ENCODE data around the gene SORCS3. TPM values are rescaled to one million over a fixed set of nuclear protein-coding genes. Genes with fewer than 3 reads are reported as not detected.

Gene SORCS3
- total and polyA plus RNA-seq, 9 of the 15 experiments (the other 6 are each of a cell fraction or from before 2014, with no cell fraction given) = not detected

- TF ChIP-seq, protein P1, sequence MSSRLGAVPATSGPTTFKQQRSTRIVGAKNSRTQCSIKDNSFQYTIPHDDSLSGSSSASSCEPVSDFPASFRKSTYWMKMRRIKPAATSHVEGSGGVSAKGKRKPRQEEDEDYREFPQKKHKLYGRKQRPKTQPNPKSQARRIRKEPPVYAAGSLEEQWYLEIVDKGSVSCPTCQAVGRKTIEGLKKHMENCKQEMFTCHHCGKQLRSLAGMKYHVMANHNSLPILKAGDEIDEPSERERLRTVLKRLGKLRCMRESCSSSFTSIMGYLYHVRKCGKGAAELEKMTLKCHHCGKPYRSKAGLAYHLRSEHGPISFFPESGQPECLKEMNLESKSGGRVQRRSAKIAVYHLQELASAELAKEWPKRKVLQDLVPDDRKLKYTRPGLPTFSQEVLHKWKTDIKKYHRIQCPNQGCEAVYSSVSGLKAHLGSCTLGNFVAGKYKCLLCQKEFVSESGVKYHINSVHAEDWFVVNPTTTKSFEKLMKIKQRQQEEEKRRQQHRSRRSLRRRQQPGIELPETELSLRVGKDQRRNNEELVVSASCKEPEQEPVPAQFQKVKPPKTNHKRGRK (tag; IDR thresholded peaks at IDR 0.05) = no peak
- TF ChIP-seq ZNF311 (CRISPR knock-in tag; IDR thresholded peaks at IDR 0.05) (no peak), ZNF431 (CRISPR knock-in tag; IDR thresholded peaks at IDR 0.05) (no peak), CBFB (CRISPR knock-in tag; IDR thresholded peaks at IDR 0.05) (no peak), SLC30A9 (CRISPR knock-in tag; IDR thresholded peaks at IDR 0.05) (no peak), E2F3 (CRISPR knock-in tag; IDR thresholded peaks at IDR 0.05) (no peak), ATF4 (CRISPR knock-in tag; IDR thresholded peaks at IDR 0.05) (no peak), ZNF316 (IDR thresholded peaks at IDR 0.05) (no peak), PTRF (tag; IDR thresholded peaks at IDR 0.05) (no peak), SETDB1 (IDR thresholded peaks at IDR 0.05; ENCODE audit: low read length) (no peak), ZNF197 (CRISPR knock-in tag; IDR thresholded peaks at IDR 0.05; ENCODE audit: low read depth) (no peak), PHTF2 (CRISPR knock-in tag; IDR thresholded peaks at IDR 0.05) (no peak), TAF15 (IDR thresholded peaks at IDR 0.05; ENCODE audit: low read depth, low read length) (no peak), ZNF445 (CRISPR knock-in tag; IDR thresholded peaks at IDR 0.05; ENCODE audit: low read depth) (no peak), PTBP1 (IDR thresholded peaks at IDR 0.05; ENCODE audit: low read depth, low read length) (no peak), SRSF3 (IDR thresholded peaks at IDR 0.05; ENCODE audit: insufficient read depth, low read length) (no peak), TCF3 (CRISPR knock-in tag; IDR thresholded peaks at IDR 0.05) (no peak), HDAC3 (IDR thresholded peaks at IDR 0.05; ENCODE audit: borderline replicate concordance, partially characterized antibody) (no peak), BRD4 (IDR thresholded peaks at IDR 0.05) (no peak), MIER1 (IDR thresholded peaks at IDR 0.05; ENCODE audit: low read depth) (peak; percentile 75; the same call in 1 of the 2 replicates), ZNF263 (CRISPR knock-in tag; IDR thresholded peaks at IDR 0.05; ENCODE audit: borderline replicate concordance) (no peak)
- TF ChIP-seq, protein P2, sequence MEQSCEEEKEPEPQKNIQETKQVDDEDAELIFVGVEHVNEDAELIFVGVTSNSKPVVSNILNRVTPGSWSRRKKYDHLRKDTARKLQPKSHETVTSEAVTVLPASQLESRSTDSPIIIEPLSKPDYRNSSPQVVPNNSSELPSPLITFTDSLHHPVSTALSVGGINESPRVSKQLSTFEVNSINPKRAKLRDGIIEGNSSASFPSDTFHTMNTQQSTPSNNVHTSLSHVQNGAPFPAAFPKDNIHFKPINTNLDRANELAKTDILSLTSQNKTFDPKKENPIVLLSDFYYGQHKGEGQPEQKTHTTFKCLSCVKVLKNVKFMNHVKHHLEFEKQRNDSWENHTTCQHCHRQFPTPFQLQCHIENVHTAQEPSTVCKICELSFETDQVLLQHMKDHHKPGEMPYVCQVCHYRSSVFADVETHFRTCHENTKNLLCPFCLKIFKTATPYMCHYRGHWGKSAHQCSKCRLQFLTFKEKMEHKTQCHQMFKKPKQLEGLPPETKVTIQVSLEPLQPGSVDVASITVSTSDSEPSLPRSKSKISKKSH (CRISPR knock-in tag; IDR thresholded peaks at IDR 0.05) = no peak
- TF ChIP-seq, protein P3, sequence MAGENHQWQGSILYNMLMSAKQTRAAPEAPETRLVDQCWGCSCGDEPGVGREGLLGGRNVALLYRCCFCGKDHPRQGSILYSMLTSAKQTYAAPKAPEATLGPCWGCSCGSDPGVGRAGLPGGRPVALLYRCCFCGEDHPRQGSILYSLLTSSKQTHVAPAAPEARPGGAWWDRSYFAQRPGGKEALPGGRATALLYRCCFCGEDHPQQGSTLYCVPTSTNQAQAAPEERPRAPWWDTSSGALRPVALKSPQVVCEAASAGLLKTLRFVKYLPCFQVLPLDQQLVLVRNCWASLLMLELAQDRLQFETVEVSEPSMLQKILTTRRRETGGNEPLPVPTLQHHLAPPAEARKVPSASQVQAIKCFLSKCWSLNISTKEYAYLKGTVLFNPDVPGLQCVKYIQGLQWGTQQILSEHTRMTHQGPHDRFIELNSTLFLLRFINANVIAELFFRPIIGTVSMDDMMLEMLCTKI (IDR thresholded peaks at IDR 0.05; ENCODE audit: partially characterized antibody) = no peak
- TF ChIP-seq, protein P4, sequence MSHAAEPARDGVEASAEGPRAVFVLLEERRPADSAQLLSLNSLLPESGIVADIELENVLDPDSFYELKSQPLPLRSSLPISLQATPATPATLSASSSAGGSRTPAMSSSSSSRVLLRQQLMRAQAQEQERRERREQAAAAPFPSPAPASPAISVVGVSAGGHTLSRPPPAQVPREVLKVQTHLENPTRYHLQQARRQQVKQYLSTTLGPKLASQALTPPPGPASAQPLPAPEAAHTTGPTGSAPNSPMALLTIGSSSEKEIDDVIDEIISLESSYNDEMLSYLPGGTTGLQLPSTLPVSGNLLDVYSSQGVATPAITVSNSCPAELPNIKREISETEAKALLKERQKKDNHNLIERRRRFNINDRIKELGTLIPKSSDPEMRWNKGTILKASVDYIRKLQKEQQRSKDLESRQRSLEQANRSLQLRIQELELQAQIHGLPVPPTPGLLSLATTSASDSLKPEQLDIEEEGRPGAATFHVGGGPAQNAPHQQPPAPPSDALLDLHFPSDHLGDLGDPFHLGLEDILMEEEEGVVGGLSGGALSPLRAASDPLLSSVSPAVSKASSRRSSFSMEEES (CRISPR knock-in tag; IDR thresholded peaks at IDR 0.05) = no peak
Observed at GRCh38 chr10:104824380-104825006, 183.4 kb downstream of the SORCS3 start (continued).

Measured in K562 (cell line).